Endothelial cell of umbilical vein (primary cell): ENCODE measurements around the gene IQCC. TPM values are rescaled to one million over a fixed set of nuclear protein-coding genes. Genes with fewer than 3 reads are reported as not detected.

ENCODE experiments used
- BruUV-seq: library from RNA; stranded (reverse); fragments of 400-500 nt; replicated peaks from 2 replicates; lab custom pipeline; 2021; lab: Mats Ljungman, UMichigan
- CTCF ChIA-PET: fragments of 300-600, 350-600 bp; sonication (Branson Sonifier 250); formaldehyde crosslinking; loops from one replicate; lab custom pipeline; 2021; ENCODE audit warnings: antibody characterized with exemption, inconsistent platforms; lab: Charles Lee
- POLR2A ChIA-PET: fragments of 300-600, 350-600 bp; sonication (Branson Sonifier 250); formaldehyde crosslinking; loops from one replicate; lab custom pipeline; 2021; ENCODE audit warnings: antibody characterized with exemption, inconsistent platforms; lab: Charles Lee
- DNase-seq: peaks from one replicate; pipeline ENCODE4 v3.0.0-alpha.2; 2011; ENCODE audit warnings: low read depth, low spot score
- FAIRE-seq: peaks from 2 replicates; lab custom pipeline; 2011; peaks lifted over from hg19 to GRCh38; lab: Jason Lieb, UNC
- H2AFZ ChIP-seq: 2 replicates; pipeline ENCODE4 v1.6.0; 2012; ENCODE audit warnings: low read depth, low read length, control low read depth, inconsistent platforms
- H3K27ac ChIP-seq: 2 replicates; pipeline ENCODE4 v1.5.1; 2011; ENCODE audit warnings: low read depth, mild to moderate bottlenecking, control low read depth, low read length, moderate library complexity; ENCODE audit not compliant: insufficient read depth
- H3K27me3 ChIP-seq, 2 experiments: 2 replicates each; pipeline versions ENCODE4 v1.6.0 to v1.6.1; 2011; ENCODE audit warnings: low read length in 2 of 2, mixed read lengths in 1 of 2; ENCODE audit not compliant: control insufficient read depth in 2 of 2, insufficient read depth in 2 of 2
- H3K36me3 ChIP-seq, 2 experiments: 2 replicates in 1 of 2; 3 replicates in 1 of 2; pipeline ENCODE4 v1.5.1; 2011; ENCODE audit warnings: low read length in 2 of 2, mild to moderate bottlenecking in 1 of 2, moderate library complexity in 1 of 2; ENCODE audit not compliant: control insufficient read depth in 2 of 2, insufficient read depth in 2 of 2; ENCODE audit errors: extremely low read depth in 1 of 2
- H3K4me1 ChIP-seq: 3 replicates; pipeline ENCODE4 v1.5.1; 2011; ENCODE audit warnings: mild to moderate bottlenecking, low read length; ENCODE audit not compliant: control insufficient read depth, insufficient read depth; ENCODE audit errors: extremely low read depth
- H3K4me2 ChIP-seq: 2 replicates; pipeline ENCODE4 v1.6.1; 2011; ENCODE audit warnings: low read length, control low read depth, mixed read lengths; ENCODE audit not compliant: insufficient read depth
- H3K4me3 ChIP-seq, 3 experiments: fragments of 200-600 bp in 1 of 3; sonication (generic), shearing (Covaris generic) in 1 of 3; replicated peaks in 1 of 3; 2 replicates each; pipeline ENCODE4 v1.5.1; 2011 to 2016; ENCODE audit warnings: control low read depth in 3 of 3, low read length in 3 of 3, mild to moderate bottlenecking in 2 of 3, inconsistent platforms in 1 of 3, low read depth in 1 of 3, moderate library complexity in 1 of 3; ENCODE audit not compliant: insufficient read depth in 1 of 3
- H3K79me2 ChIP-seq: 2 replicates; pipeline ENCODE4 v1.6.0; 2012; ENCODE audit warnings: low read length, inconsistent platforms; ENCODE audit not compliant: control insufficient read depth, insufficient read depth
- H3K9ac ChIP-seq: replicated peaks from 2 replicates; pipeline ENCODE3; 2011; ENCODE audit warnings: low read length, control low read depth; ENCODE audit not compliant: insufficient read depth; ENCODE audit errors: extremely low read depth
- H3K9me1 ChIP-seq: replicated peaks from 3 replicates; pipeline ENCODE4 v1.6.0; 2011; ENCODE audit warnings: mild to moderate bottlenecking, low read length; ENCODE audit not compliant: control insufficient read depth, insufficient read depth; ENCODE audit errors: extremely low read depth
- H3K9me3 ChIP-seq: replicated peaks from 2 replicates; pipeline ENCODE4 v1.5.1; 2012; ENCODE audit warnings: low read length, inconsistent platforms; ENCODE audit not compliant: control insufficient read depth, insufficient read depth
- H4K20me1 ChIP-seq: replicated peaks from 2 replicates; pipeline ENCODE3; 2011; ENCODE audit warnings: mild to moderate bottlenecking, low read length; ENCODE audit not compliant: control insufficient read depth, insufficient read depth; ENCODE audit errors: extremely low read depth
- EZH2 ChIP-seq: IDR thresholded peaks from 2 replicates; pipeline ENCODE4 v1.6.1; 2012; ENCODE audit warnings: borderline replicate concordance, low read depth, mild to moderate bottlenecking, moderate library complexity, low read length, inconsistent platforms; ENCODE audit not compliant: severe bottlenecking
- FOS ChIP-seq: IDR thresholded peaks from 2 replicates; pipeline ENCODE4 v1.6.1; 2011; ENCODE audit warnings: mild to moderate bottlenecking, low read length, moderate library complexity, borderline replicate concordance; ENCODE audit not compliant: insufficient read depth
- GATA2 ChIP-seq: IDR thresholded peaks from 2 replicates; pipeline ENCODE4 v1.7.0; 2011; ENCODE audit warnings: low read depth, mild to moderate bottlenecking, moderate library complexity, mixed read lengths, low read length; ENCODE audit not compliant: insufficient read length, insufficient read depth
- JUN ChIP-seq: IDR thresholded peaks from 2 replicates; pipeline ENCODE4 v1.6.1; 2011; ENCODE audit warnings: borderline replicate concordance, low read depth; ENCODE audit not compliant: insufficient read length, insufficient read depth
- MYC ChIP-seq: IDR thresholded peaks from one replicate; pipeline ENCODE4 v1.6.1; 2011; ENCODE audit warnings: mild to moderate bottlenecking, low read depth, low read length
- POLR2A ChIP-seq: IDR thresholded peaks from 2 replicates; pipeline ENCODE4 v1.6.1; 2012; ENCODE audit warnings: low read depth, mild to moderate bottlenecking, control low read depth, low read length
- POLR2AphosphoS5 ChIP-seq: IDR thresholded peaks from 2 replicates; pipeline ENCODE4 v1.6.1; 2012; ENCODE audit warnings: low read depth, mild to moderate bottlenecking, control low read depth, low read length, moderate library complexity; ENCODE audit not compliant: insufficient read depth
- dilution Hi-C: fragments of 300-500 bp; cut with MboI; formaldehyde crosslinking; loops from one replicate; pipeline ENCODE4 v1.15.0; 2019; ENCODE audit warnings: low sequenced_read_pairs; ENCODE audit not compliant: extremely low pct_ligation_motif_present
- intact Hi-C: fragments of 100-400 bp; cut with micrococcal nuclease; formaldehyde crosslinking; loops from one replicate; pipeline ENCODE4 v1.10.0; 2022
- polyA plus RNA-seq, 4 experiments: library from polyadenylated mRNA; depleted of rRNA in 3 of 4; stranded (reverse) in 3 of 4; unstranded in 1 of 4; fragments of >200 nt; gene quantifications; 2 replicates each; pipeline versions ENCODE4 v1.2.1 to v1.2.3, GENCODE V29; 2011 to 2012; ENCODE audit warnings: missing spikeins in 1 of 4
- total RNA-seq: library from RNA; stranded (reverse); gene quantifications from 2 replicates; pipeline ENCODE4 v1.2.3, GENCODE V29; 2021
- TF ChIP-seq, protein P1 (sequence below), 2 donors: IDR thresholded peaks; 1 replicate in 1 of 2; 2 replicates in 1 of 2; pipeline ENCODE4 v1.5.1; 2011; ENCODE audit warnings: low read length in 2 of 2, mild to moderate bottlenecking in 2 of 2, moderate library complexity in 2 of 2, control low read depth in 1 of 2, inconsistent platforms in 1 of 2, low read depth in 1 of 2; ENCODE audit not compliant: insufficient read depth in 1 of 2; ENCODE audit errors: extremely low read depth in 1 of 2
- TF ChIP-seq, protein P2 (sequence below): IDR thresholded peaks from 2 replicates; pipeline ENCODE4 v1.6.1; 2011; ENCODE audit not compliant: insufficient read depth, insufficient read length

The IQCC gene
- total and polyA plus RNA-seq, 2 donors (not counting 3 experiments of a cell fraction or from before 2014, with no cell fraction given) = 1.1 to 1.8 TPM

DNA sequence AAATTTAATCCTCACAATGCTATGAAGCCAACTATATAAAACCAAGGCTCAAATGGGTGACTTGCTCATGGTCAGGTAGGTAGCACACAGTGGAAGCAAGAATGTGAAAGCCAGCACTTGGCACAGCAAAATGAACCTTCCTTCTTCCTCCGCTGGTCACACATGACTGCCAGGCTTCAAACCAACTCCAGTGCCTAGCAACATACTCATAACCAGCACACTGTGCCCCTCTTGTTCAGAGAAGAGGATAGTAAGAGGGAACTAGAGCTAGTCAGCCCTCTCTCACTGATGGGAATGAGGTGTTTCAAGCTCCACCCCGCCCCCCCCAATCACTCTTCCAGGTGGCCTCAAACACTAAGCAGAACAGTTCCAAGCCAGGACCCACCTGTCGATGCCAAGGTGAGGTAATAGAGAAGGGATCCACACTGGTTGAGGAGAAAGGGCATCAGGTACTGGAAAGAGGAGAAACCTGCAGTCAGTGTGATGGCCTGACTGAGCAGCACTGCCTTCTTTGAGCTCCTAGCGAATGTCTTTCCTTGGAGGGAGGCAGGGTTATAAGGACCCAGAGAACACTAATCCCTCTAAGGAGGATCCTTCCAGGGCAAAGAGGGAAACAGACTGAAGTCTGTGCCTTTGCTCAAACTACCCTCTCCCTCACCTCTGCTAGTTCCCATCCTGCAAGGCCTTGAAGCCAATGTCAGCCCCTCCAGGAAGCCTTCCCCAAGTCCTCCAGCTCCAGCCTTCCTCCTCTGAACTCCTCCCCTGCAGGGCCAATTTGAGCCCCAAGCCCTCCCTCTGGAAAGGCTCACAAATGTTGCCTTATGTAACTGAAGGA, 15.5 kb downstream of the IQCC start:
- Histone ChIP-seq H3K4me1 (peaks cover 26% of the 10 kb centered on the region), H3K4me3 (peak overlapping the region in 2 of 3 experiments; percentile 79 to 81), H3K9me3 (no peaks in the 10 kb centered on the region), H3K9ac (no peak overlapping the region), H2AFZ (no peak overlapping the region), H3K4me2 (peak overlapping the region; percentile 86), H3K27ac (no peak overlapping the region), H3K9me1 (no peaks in the 10 kb centered on the region), H3K36me3 (peaks cover 4 to 14% of the 10 kb centered on the region in 2 experiments), H4K20me1 (no peaks in the 10 kb centered on the region), H3K27me3 (no peaks in the 10 kb centered on the region), H3K79me2 (peaks cover 24% of the 10 kb centered on the region)
- TF ChIP-seq POLR2AphosphoS5 = no peak
- no peak for TF ChIP-seq GATA2
- TF ChIP-seq JUN = no peak
- ChIA-PET CTCF (interaction anchor here (0.6 to 2.3 kb wide), 5 partner anchors 10 to 173 kb away, joined by 3 to 7 read pairs (median 3); partner anchors contain the start of gene BSDC1), POLR2A (interaction anchor here (0.5 kb wide), 1 partner anchor 574 kb away, joined by 4 read pairs; no protein-coding TSS in a partner anchor)
- intact Hi-C loops = loop anchor here (5.0 kb wide), 1 partner anchor 116 kb away; the partner anchor contains the start of gene MARCKSL1
- dilution Hi-C loops = no loop called here
- DNase-seq (no peak), FAIRE-seq (peak; percentile 26)
- BruUV-seq = no TSS peak

DNA sequence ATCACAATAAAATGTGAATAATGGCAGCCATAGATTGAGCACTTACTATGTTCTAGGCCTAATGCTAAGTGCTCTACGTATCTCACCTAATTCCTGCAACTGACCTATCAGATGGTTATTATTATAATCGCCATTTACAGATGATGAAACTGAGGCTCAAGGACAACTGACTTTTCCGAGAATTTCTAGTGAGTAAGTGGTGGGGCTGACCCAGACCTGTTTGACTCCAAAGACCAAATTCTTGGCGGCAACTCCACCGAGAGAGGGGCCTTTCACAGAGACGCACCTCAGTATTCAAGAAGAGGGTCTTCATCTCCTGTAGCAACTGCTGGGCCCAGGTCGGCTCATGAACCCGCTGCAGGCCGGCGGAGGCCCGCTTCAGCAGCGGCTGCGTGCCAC, 16.1 kb downstream of the IQCC start:
- Histone ChIP-seq H3K36me3 (peaks cover 7 to 12% of the 10 kb centered on the region in 2 experiments), H4K20me1 (no peaks in the 10 kb centered on the region), H3K4me3 (peak overlapping the region; percentile 79 to 81 (median 80)), H3K27me3 (no peaks in the 10 kb centered on the region), H3K9me1 (no peaks in the 10 kb centered on the region), H2AFZ (peak overlapping the region; percentile 83), H3K9me3 (no peaks in the 10 kb centered on the region), H3K4me1 (peaks cover 26% of the 10 kb centered on the region), H3K79me2 (peaks cover 24% of the 10 kb centered on the region), H3K9ac (peak overlapping the region; percentile 45), H3K4me2 (peak overlapping the region; percentile 86), H3K27ac (peak overlapping the region; percentile 41)
- FAIRE-seq = no peak
- ChIA-PET CTCF (interaction anchor here (1.4 to 2.3 kb wide), 2 partner anchors 19 to 95 kb away, joined by 6 to 7 read pairs; no protein-coding TSS in a partner anchor), POLR2A (interaction anchor here (0.5 kb wide), 1 partner anchor 574 kb away, joined by 4 read pairs; no protein-coding TSS in a partner anchor)
- dilution Hi-C loops = no loop called here
- DNase-seq = no peak
- TF ChIP-seq FOS = no peak
- no peak for TF ChIP-seq EZH2
- no peak for TF ChIP-seq MYC
- TF ChIP-seq, protein P1, sequence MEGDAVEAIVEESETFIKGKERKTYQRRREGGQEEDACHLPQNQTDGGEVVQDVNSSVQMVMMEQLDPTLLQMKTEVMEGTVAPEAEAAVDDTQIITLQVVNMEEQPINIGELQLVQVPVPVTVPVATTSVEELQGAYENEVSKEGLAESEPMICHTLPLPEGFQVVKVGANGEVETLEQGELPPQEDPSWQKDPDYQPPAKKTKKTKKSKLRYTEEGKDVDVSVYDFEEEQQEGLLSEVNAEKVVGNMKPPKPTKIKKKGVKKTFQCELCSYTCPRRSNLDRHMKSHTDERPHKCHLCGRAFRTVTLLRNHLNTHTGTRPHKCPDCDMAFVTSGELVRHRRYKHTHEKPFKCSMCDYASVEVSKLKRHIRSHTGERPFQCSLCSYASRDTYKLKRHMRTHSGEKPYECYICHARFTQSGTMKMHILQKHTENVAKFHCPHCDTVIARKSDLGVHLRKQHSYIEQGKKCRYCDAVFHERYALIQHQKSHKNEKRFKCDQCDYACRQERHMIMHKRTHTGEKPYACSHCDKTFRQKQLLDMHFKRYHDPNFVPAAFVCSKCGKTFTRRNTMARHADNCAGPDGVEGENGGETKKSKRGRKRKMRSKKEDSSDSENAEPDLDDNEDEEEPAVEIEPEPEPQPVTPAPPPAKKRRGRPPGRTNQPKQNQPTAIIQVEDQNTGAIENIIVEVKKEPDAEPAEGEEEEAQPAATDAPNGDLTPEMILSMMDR (IDR thresholded peaks at IDR 0.05; ENCODE audit: extremely low read depth in 1 of 2, insufficient read depth in 1 of 2, low read depth in 1 of 2, low read length in 2 of 2) = no peak
- TF ChIP-seq, protein P2, sequence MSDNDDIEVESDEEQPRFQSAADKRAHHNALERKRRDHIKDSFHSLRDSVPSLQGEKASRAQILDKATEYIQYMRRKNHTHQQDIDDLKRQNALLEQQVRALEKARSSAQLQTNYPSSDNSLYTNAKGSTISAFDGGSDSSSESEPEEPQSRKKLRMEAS = no peak
- TF ChIP-seq POLR2AphosphoS5 = no peak
- no peak for TF ChIP-seq JUN
- TF ChIP-seq GATA2 = no peak
- TF ChIP-seq POLR2A = no peak
- intact Hi-C loops = loop anchor here (5.0 kb wide), 1 partner anchor 116 kb away; the partner anchor contains the start of gene MARCKSL1
- BruUV-seq = TSS peak; percentile 39
